GM12892 (cell line): Measurements from ENCODE around the gene KCNIP1.
"Not testable (repeated sequence)": the region's sequence is repeated elsewhere in the genome, so short reads cannot be mapped to it uniquely, and the experiment has no call there.

ENCODE experiments used
- DNase-seq: peaks from one replicate; pipeline ENCODE4 v3.0.0; 2011; ENCODE audit not compliant: insufficient read length
- FAIRE-seq: peaks from 2 replicates; lab custom pipeline; 2011; peaks lifted over from hg19 to GRCh38; lab: Jason Lieb, UNC
- POLR2A ChIP-seq: IDR thresholded peaks from 2 replicates; pipeline ENCODE4 v1.6.1; 2011; ENCODE audit warnings: low read depth, low read length, control low read depth
- POLR2AphosphoS5 ChIP-seq: IDR thresholded peaks from 2 replicates; pipeline ENCODE4 v1.6.1; 2011; ENCODE audit warnings: low read depth, low read length, control low read depth
- TAF1 ChIP-seq: IDR thresholded peaks from 2 replicates; pipeline ENCODE4 v1.6.1; 2011; ENCODE audit warnings: low read depth, mild to moderate bottlenecking, control low read depth, low read length, borderline replicate concordance

The KCNIP1 gene

GRCh38 chr5:170545811-170546210 is 42.0 kb downstream of the KCNIP1 start:
- FAIRE-seq (no peak), DNase-seq (no peak)
- no peak for TF ChIP-seq POLR2AphosphoS5
- no peak for TF ChIP-seq TAF1
- no peak for TF ChIP-seq POLR2A

DNA sequence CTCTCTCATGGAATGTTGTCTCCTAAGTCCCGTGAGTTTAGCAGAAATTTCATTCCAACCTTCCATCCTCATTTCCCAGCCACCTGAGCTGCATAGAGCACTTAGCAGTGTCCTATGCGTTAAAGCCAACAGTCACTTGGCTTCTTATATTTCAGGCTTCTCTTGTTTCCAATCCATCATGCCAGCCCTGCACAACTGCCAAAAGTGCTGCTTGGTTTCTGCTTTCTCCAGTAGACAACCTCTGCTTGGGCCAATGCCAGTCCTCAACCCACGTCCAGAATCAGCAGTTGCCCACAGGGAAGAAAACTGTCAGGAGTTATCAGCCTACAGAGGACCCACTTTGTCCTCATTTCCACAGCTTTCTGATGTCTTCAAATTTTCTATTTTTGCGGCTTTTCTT is 42.5 kb downstream of the KCNIP1 start:
- FAIRE-seq (no peak), DNase-seq (no peak)
- TF ChIP-seq TAF1 (no peak), POLR2A (no peak), POLR2AphosphoS5 (no peak)

DNA sequence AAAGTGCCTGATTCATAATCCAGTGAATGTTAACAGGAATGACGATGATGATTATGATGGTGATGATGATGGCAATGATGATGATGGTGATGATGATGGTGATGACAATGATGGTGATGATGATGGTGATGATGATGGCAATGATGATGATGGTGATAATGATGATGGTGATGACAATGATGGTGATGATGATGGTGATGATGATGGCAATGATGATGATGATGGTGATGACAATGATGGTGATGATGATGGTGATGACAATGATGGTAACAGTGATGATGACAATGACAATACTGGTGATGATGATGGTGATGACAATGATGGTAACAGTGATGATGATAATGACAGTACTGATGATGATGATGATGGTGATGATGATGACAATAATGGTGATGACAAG is 46.6 kb downstream of the KCNIP1 start:
- peak; percentile 14 for FAIRE-seq
- not testable (repeated sequence) for DNase-seq

GRCh38 chr5:170551076-170551475 is 47.3 kb downstream of the KCNIP1 start:
- TF ChIP-seq POLR2AphosphoS5 (no peak), TAF1 (no peak), POLR2A (no peak)
- no peak for DNase-seq
- no peak for FAIRE-seq

DNA sequence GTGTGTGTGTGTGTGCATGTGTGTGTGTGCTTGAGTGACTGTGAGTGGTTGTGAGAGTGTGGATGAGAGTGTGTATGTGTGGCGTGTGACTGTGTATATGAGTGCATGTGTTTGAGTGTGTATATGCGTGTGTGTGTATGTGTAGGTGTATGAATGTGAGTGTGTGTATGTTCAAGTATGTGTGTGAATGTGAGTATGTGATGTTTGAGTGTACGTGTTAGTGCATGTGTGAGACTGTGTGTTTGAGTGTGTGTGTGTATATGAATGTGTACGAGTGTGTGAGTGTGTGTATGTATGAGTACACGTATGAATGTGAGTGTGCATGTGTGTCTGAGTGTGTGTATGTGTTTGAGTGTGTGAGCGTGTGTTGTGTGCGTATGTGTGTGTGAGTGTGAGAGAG is 47.8 kb downstream of the KCNIP1 start:
- FAIRE-seq (no peak), DNase-seq (no peak)
- TF ChIP-seq POLR2A: no peak
- TF ChIP-seq TAF1: no peak
- TF ChIP-seq POLR2AphosphoS5: no peak

DNA sequence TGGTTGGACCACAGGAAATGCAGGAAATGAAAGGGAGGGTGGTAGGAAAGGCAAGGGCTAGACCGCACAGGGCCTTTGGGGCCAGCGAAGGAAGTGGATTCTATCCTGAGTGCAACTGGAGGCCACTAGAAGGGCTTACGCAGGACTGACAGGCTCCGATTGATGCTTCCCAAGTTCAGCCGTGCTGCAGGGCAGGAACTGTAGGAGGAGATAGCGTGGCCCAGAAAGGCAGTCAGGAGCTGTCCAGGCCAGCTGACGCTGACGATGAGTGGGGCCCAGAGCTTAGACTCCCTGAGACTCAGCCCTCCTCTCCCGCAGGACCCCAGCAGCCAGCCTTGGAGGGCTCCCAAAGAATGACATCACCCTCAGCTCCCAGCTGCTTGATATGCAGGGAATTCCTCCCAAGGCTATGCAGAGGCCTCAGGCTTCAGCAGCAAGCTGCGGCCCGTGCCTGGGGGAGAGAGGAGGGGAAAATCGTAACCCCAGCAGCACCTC is 48.8 kb downstream of the KCNIP1 start:
- TF ChIP-seq TAF1 (no peak), POLR2AphosphoS5 (no peak)
- DNase-seq (no peak), FAIRE-seq (no peak)

DNA sequence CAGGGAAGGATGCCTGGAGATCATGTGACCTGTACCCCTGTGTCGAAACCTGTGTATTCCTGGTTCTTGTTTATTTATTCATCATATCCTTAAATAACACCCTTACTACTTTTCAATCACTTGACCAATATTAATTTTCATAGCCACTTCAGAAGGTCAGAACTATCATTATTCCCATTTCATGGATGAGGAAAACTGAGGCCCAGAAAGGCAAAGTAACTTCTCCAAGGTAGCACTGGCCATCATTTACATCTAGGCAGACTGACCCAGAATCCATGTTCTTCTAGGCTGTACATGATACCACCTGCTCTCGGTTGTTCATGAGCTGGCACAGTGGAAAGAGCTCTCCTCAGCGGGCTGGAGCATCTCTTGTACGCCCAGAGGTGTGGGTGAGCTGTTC is 49.4 kb downstream of the KCNIP1 start:
- TF ChIP-seq POLR2AphosphoS5 (no peak), POLR2A (no peak), TAF1 (no peak)
- no peak for DNase-seq
- FAIRE-seq: no peak

GRCh38 chr5:170554521-170555267 is 50.9 kb downstream of the KCNIP1 start:
- FAIRE-seq (no peak), DNase-seq (no peak)
- TF ChIP-seq TAF1: no peak

DNA sequence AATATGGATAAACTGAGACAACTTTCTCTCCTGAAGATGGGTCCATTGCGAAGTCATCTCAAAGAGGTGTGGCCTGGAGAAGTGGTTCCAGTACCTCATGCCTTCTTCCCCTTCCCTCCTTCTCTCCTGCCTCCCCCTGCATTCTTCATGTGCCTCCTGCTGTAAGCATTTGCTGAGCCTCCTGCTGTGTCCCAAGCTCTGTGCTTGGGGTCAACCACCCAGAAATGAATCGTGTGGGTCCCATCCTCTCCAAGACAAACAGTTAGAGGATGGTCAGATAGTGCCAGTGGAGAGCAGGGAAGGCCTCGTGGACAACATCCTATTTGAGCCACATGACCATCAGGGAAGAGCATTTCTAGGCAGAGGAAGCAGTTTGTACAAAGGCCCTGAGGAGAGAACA is 53.5 kb downstream of the KCNIP1 start:
- TF ChIP-seq POLR2A: no peak
- no peak for TF ChIP-seq POLR2AphosphoS5
- TF ChIP-seq TAF1: no peak
- no peak for DNase-seq
- no peak for FAIRE-seq

GRCh38 chr5:170559296-170559695 is 55.5 kb downstream of the KCNIP1 start:
- no peak for DNase-seq
- FAIRE-seq: no peak
- TF ChIP-seq POLR2A: no peak
- TF ChIP-seq TAF1: no peak
- no peak for TF ChIP-seq POLR2AphosphoS5

DNA sequence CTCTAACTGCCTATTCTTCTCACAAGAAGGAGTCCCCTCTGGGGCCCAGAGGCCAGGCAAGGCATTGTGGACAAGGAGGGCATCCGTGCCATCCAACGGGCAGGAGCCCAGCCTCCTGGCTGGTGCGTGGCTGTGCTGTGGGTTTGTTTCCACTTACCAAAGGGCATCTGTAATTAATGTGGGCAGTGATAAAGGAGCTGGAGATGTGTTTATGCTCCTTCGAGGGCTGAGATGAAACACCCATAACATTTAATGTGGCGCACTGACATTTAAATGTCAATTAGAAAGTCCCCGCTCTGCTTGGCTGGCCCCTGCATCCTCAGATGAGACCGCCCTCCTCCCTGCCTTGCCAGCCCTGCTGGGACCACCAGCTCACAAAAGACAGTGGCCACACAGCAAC is 57.1 kb downstream of the KCNIP1 start:
- DNase-seq (no peak), FAIRE-seq (no peak)
- no peak for TF ChIP-seq POLR2AphosphoS5
- TF ChIP-seq POLR2A: no peak
- TF ChIP-seq TAF1: no peak

- FAIRE-seq (no peak), DNase-seq (no peak)
- TF ChIP-seq TAF1: no peak
- no peak for TF ChIP-seq POLR2A
- TF ChIP-seq POLR2AphosphoS5: no peak
These were observed 58.5 kb downstream of the KCNIP1 start for GRCh38 chr5:170562166-170562874.
